GM18505 (cell line): ENCODE data around the gene HAAO.

ENCODE experiments used
- ATAC-seq: cut with Tn5 transposase; IDR thresholded peaks from one replicate; pipeline ENCODE4 v1.9.1; 2021; ENCODE audit not compliant: unreplicated experiment
- POLR2A ChIP-seq: IDR thresholded peaks from 4 replicates; pipeline ENCODE4 v1.6.1; 2011; ENCODE audit warnings: borderline replicate concordance; ENCODE audit not compliant: insufficient read depth, insufficient read length; ENCODE audit errors: extremely low read depth

The HAAO gene

DNA sequence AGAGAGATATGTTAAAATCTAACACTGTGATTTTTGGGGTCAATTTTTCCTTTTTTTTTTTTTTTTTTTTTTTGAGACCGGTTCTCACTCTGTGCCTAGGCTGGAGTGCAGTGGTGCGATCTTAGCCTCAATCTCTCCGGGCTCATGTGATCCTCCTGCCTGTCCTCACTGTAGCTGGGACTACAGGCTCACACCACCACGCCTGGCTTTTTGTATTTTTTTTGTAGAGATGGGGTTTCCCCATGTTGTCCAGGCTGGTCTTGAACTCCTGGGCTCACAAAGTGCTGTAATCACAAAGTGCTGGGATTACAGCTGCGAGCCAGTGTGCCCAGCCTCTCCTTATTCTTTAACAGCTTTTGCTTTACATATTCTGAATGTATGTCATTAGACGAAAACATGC is 2.9 kb upstream of the HAAO start:
- peak; percentile 44 for TF ChIP-seq POLR2A
- no peak for ATAC-seq

DNA sequence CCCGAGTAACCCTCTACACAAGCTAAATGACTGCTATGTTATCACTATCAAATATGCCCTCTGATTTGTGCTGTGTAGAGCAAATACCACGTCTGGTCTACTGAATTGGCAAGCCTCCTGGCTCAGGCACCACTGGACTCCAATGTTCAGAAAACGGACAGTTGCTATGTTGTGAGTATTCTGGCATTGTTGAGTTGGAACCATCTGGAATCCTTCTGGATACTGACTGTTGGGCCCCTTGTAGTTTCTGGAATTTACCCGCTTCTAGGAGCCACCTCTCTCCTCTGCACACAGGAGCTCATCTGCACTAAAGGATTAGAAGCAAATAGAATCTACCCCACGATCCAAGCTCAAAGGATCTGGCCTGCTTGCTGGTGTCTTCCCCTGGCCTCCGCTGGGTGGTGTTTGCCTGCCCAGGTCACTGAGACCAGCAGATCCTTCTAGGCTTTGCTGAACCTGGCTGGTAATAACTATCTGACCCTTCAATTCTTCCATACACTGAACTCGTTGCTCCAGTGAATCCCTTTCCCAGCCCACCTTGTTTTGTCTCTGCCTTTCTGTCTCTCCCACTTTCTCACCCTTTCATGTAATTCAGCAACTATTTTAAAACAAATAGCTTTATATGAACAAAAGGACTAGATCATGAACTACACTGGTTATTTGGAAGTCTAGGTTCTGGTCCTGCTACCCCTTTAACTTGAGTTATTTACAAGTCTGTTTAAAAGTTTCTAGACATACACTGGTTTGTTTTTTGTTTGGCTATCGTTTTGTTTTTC is 2.1 kb upstream of the HAAO start:
- no peak for ATAC-seq
- TF ChIP-seq POLR2A, result peak; percentile 36

DNA sequence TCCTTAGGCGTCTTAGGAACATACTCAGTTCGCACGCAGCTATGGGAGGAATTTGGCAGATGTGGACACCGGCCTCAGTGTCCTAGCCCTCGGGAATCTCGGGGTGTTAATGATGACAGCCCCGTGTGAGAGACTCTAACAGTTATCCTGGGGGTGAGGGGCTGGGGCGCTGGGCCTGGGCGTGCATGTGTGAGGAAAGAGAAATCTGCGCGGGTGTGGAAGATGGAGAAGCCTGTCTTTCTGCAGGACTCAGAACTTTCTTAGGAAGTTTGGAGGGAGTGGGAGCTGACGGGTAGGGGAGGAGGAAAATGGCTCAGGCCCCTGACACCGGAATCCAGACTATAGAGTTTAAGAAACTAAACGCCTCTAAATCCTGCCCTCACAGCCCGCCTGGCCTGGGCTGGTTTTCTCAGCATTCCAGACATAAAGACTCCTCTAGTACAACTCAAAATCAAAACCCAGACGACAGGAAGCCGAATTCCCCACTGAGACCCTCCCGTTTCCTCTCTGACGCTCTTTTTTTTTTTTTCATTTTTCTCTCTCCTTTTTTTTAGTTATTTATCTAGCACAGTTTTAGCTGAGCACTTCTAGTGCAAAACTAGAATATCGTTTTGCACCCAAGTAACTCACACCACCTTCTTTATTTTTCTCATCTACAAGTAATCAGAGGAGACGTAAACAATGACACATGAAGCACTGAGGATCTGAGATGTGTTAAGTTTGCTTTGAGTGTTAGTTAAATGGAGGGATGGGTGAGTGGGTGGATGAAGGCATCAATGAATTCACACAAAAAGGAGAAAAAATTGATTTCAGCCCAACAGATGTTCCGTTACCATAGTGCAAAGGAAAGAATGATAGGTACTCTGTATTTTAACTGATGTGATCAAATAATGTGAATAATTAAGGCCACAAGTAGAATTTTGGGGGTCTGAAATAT is 1.2 kb upstream of the HAAO start:
- ATAC-seq, result no peak
- TF ChIP-seq POLR2A, result peak; percentile 6

DNA sequence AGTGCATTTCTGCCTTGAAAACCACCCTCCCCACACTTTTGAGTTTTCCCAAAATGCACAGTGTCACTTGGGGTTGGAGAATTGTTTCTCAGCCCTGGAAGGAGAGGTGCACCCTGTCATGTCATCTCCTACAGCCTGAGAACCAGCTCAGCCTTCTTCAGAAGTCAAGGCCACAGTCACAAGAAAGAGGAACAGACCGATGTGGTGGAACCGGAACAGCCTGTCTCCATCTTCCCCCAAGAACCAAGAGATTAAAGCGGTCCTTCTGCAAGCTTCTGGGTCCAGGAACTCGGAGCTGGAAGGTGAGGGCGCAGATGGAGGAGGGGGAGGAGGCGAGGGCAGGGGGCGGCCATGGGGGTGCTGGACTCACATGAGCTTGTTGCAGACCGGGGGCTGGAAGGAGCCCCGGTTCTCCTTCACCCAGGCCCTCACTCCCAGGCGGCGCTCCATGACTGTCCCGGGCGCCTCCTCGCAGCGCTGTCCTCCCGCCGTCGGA is 248 bp downstream of the HAAO start:
- peak; percentile 67 for TF ChIP-seq POLR2A
- ATAC-seq, result peak; percentile 29

DNA sequence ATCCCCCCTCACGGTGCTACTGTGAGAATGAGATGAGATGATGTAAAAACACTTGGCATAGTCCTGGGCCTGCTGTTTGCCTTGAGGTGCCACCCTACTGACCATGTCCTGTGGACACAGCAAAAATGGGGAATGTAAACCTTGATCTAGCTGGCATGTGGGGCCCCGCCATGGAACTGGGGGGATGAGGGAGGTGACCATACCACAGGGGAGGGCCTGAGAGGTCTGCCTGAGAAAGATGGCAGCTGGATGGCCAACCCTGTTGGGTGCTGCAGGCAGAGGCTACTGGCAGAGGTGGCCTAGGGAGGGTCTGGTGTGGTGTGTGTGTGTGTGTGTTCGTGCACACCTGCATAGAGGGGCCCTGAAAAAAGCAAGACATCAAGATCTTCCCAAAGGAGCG is 777 bp downstream of the HAAO start:
- no peak for ATAC-seq
- no peak for TF ChIP-seq POLR2A

DNA sequence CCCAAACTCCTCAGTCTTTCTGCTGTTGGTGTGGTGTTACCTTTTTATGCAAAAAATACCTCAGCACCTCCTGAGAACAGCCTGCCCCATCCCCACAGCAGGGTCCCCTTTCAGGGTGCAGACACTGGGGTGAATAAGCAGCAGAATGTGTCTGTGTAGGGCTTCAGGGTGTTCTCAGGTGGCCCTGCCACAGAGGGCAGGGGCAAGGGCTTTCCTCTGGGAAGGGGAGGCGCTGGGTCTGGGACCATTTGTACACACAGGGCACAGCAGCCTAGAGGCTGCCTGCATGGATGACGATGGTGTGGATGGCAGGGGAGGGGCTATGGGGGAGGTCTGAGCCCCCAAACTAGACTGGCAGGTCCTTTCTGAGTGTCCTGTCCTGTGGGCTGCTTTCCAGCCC is 2.6 kb downstream of the HAAO start:
- no peak for TF ChIP-seq POLR2A
- no peak for ATAC-seq

DNA sequence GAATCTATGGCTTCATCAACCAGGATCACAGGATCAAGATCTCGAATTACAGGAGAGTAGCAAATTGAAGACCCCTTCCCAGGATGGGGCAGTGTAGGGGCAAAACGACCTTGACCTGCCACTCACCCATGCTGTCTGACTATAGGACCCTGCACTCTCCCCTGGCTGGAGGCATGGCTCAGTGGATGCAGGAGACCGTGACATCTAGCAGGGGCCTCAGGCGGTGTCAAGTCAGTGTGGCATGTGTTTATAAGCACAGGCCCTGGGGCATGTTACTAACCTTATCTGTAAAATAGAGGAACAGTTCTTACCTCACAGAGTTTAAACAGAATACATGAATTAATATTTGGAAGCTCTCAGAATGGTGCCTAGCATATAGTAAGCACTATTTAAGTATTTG is 3.5 kb downstream of the HAAO start:
- ATAC-seq, result no peak

DNA sequence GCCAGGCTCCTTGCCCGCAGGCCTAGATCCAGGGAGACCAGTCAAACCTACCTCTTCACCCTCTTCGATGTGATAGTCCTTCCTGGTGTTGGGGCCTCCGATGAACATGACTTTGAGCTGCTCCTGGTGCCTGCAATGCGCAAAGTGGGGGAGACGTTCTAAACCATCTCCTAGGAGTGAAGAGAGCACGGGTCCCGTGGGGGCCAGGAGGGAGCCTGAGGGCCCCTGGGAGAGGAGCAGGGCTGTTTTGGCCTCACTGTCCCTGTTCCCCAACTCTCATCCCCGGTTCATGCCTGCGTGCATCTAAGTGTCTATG is 3.9 kb downstream of the HAAO start:
- no peak for TF ChIP-seq POLR2A

More for the DNA sequence above, 3.5 kb downstream of the HAAO start:
- TF ChIP-seq POLR2A, result no peak

DNA sequence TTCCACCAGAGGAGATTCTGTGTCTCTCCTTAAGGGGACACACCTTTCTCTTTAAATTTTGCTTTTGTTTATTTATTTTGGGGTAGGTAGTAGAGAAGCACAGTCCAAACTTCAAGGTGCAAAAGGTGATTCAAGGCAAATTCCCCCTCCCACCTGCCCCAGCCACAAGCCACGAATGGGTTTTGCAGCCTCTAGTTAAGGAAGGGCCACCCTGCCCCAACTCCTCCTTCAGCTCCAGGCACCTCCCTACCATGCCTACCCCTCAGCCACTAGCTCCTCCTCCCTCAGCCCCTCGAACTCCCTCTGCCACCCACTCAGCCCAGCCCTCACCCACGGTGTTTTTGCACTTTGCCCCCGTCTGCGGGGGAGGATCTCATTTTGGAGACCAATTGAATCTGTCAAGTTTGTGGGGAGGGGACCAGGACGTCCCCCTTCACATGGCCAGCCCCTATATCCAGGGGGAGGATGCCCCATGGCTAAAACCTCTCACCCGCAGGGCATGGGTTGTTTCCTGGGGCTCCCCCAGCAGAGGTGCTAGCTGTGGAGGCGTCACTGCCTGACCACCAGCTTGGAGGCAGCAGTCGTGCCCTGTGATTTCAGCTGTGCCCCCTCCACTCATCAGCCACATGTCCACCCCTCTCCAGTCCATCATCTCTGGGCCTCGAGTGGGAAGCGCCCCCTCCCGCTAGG is 4.5 kb downstream of the HAAO start:
- no peak for TF ChIP-seq POLR2A
- ATAC-seq, result no peak

More for the DNA sequence above, 3.9 kb downstream of the HAAO start:
- no peak for ATAC-seq

DNA sequence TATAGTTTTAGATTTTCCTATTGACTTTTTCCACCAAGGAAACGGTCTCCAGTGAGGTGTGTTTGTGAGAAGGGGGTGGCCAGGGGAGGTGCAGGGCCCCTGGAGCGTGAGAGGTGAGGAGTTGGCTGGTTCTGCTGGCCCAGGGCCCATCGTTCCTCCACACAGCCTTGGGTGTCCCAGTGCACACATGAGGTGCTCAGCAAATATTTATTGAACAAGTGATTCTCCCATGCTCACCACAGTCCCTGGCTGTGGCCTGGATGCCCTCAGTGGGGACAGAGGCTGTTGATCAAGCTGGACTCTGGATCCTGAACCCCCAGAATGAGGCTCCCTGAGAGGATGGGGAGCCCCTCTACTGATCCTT is 5.0 kb downstream of the HAAO start:
- no peak for ATAC-seq
- no peak for TF ChIP-seq POLR2A

DNA sequence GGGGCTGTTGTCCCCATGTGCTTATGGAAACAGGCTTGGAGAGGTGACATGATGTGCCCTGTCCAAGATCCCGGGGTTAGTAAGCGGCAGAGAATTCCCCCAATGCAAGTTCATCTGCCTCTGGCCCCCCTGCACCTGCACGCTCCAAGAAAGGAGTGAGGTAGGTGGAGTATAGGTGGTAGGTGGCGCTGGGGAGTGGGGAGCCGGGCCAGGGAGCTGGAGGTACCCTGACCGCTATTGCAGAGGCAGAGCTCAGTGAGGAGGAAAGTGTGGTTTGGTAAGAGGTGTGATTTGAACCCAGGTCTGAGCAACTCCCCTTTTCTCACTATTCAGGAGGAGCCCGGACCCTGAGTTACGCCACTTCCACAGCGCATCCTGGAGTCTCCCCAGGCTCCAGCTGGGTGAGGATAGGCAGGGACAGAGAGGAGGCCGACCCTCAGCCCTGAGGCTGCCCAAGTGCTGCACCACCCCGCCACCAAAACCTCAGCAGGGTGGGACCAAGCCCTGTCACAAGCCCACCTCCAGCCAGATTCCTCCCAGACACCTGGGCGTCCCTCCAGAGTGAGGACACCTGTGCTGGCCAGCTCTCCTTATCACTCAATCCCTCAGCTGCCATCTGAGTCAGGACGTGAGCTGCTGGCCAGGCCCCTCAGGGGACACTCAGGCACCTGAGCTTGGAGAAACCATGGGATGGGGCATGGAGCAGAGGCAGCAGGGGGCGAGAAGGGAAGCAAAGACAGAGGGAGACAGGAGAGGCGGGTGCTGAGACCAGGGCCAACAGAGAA is 5.6 kb downstream of the HAAO start:
- ATAC-seq, result no peak
- TF ChIP-seq POLR2A, result no peak

DNA sequence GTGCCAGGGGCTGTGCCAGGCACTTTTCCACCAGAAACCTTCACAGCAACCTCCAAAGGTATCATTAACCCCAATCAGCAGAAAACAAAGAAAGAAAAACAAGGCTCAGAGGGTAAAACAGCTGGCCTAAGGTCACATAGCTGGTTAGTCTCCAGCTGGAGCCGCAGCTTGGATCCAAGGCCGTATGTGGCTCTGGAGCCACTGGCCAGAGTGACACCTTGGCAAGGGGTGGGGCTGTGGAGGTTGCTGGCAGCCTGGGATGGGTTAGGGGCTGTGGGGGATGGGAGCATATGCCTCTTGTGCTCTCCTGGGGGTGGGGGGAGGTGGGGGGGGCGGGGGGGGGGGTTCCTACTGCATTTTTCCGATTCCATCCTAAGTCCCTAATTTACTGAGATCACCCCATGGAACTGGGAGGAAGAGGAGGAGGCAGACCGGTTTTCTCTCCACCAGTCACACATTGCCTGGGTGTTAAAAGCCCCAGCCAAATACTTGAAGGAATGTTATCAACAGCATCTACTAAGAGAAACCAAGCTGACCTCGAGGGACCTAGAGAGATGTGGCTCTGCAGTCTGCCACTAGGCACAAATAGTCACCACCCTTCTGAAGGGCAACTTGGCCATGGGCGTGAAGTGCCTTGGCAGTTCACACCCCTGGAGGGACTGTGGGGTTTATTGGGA is 8.0 kb downstream of the HAAO start:
- ATAC-seq, result no peak
- no peak for TF ChIP-seq POLR2A

DNA sequence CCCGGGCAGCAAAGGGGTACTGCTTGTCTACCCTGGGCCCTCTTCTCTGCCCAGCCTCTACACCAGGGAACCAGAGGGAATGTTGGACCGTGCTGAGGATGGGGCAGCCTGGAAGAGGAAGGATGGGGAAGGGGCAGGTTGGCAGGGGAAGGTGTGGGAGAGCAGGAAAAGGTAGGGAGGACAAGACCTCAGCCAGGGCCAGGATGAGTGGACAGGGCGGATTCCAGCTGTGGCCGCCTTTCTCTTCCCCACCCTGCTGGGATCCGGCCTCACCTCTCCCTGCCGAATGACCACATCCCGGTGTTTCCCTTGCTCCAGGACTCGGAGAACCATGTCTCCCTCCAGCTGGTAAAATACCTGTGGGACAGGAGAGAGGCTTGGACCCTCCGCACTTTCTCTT is 8.9 kb downstream of the HAAO start:
- no peak for TF ChIP-seq POLR2A
- no peak for ATAC-seq

DNA sequence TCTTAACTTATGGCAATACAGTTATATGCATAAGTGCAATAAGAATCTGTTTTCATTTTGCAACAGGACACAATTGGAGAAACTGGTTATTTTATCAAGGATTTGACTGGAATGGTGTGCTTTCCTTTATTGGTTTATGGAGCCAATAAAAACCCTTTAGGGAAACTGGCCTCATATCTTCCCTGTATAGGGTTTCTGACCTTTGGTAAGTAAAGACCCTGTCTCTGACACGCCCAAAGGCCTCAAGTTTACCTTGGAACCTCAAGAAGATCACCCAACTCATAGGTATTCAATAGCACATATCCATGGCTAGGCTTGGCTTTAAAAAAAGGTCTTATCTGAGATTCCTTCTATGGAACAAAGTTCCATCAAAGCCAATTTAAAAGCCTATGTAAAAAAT is 11.2 kb downstream of the HAAO start:
- ATAC-seq, result no peak
- TF ChIP-seq POLR2A, result no peak
